ENCODE measurements around the gene TMPRSS9.
"Not testable (repeated sequence)": the region's sequence is repeated elsewhere in the genome, so short reads cannot be mapped to it uniquely, and the experiment has no call there.

The TMPRSS9 gene

DNA sequence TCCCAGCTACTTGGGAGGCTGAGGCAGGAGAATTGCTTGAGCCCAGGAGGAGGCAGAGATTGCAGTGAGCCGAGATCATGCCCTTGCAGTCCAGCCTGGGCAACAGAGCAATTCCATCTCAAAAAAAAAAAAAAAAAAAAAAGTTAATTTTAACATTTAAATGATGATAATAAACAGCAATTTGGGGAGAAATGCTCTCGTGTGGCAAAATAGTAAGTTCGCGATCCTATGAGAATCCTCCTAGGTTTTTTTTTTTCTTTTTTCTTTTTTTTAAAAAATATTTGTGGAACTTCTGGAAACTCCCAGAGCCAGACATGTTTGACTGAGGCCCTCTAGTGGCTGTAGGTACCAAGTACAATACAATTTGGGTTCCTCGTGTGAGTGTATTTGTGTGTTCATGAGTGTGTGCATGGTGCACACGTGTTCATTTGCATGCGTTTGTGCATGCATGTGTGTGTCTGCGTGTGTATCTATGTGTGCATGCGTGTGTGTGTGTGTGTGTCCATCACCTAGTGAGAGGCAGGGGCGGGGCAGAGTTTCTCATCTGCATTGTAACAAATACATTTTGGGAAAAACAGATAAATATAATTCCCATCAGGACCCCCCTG, 31.2 kb downstream of the TMPRSS9 start:
- Histone ChIP-seq H3K79me2 (no peaks in the 10 kb centered on the region), H3K9me3 (ENCODE audit: control insufficient read depth, low read length) (no peaks in the 10 kb centered on the region), H3K36me3 (ENCODE audit: control insufficient read depth, insufficient read depth, low read length) (no peaks in the 10 kb centered on the region), H3K4me2 (ENCODE audit: low read length) (no peak overlapping the region), H3K4me1 (no peaks in the 10 kb centered on the region), H3K27me3 (ENCODE audit: control insufficient read depth, insufficient read depth, low read length) (no peaks in the 10 kb centered on the region), H3K27ac (no peak overlapping the region), H3K9ac (no peak overlapping the region), H3K4me3 (ENCODE audit: low read depth, low read length) (no peak overlapping the region), H2AFZ (no peak overlapping the region)
- TF ChIP-seq, protein P1, sequence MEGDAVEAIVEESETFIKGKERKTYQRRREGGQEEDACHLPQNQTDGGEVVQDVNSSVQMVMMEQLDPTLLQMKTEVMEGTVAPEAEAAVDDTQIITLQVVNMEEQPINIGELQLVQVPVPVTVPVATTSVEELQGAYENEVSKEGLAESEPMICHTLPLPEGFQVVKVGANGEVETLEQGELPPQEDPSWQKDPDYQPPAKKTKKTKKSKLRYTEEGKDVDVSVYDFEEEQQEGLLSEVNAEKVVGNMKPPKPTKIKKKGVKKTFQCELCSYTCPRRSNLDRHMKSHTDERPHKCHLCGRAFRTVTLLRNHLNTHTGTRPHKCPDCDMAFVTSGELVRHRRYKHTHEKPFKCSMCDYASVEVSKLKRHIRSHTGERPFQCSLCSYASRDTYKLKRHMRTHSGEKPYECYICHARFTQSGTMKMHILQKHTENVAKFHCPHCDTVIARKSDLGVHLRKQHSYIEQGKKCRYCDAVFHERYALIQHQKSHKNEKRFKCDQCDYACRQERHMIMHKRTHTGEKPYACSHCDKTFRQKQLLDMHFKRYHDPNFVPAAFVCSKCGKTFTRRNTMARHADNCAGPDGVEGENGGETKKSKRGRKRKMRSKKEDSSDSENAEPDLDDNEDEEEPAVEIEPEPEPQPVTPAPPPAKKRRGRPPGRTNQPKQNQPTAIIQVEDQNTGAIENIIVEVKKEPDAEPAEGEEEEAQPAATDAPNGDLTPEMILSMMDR (IDR thresholded peaks at IDR 0.05) = peak; percentile 80

- H3K4me3 ChIP-seq (ENCODE audit: low read depth, low read length) = no peak overlapping the region
- no peaks in the 10 kb centered on the region for H3K36me3 ChIP-seq (ENCODE audit: control insufficient read depth, insufficient read depth, low read length)
- no peak overlapping the region for H2AFZ ChIP-seq
- TF ChIP-seq, protein P1 (IDR thresholded peaks at IDR 0.05) = no peak
- H3K4me2 ChIP-seq (ENCODE audit: low read length) = no peak overlapping the region
- H3K9me3 ChIP-seq (ENCODE audit: control insufficient read depth, low read length) = no peaks in the 10 kb centered on the region
- H3K9ac ChIP-seq = no peak overlapping the region
- no peaks in the 10 kb centered on the region for H3K4me1 ChIP-seq
- H3K27ac ChIP-seq = no peak overlapping the region
- no peaks in the 10 kb centered on the region for H3K27me3 ChIP-seq (ENCODE audit: control insufficient read depth, insufficient read depth, low read length)
- H3K79me2 ChIP-seq = no peaks in the 10 kb centered on the region
Measured at GRCh38 chr19:2392366-2392765, 32.3 kb downstream of the TMPRSS9 start.

GRCh38 chr19:2392899-2393298, 32.8 kb downstream of the TMPRSS9 start:
- H3K9me3 ChIP-seq (ENCODE audit: control insufficient read depth, low read length); H3K9ac ChIP-seq; H2AFZ ChIP-seq; H3K4me1 ChIP-seq; H3K27me3 ChIP-seq (ENCODE audit: control insufficient read depth, insufficient read depth, low read length); H3K4me2 ChIP-seq (ENCODE audit: low read length); H3K27ac ChIP-seq; H3K36me3 ChIP-seq (ENCODE audit: control insufficient read depth, insufficient read depth, low read length); H3K4me3 ChIP-seq (ENCODE audit: low read depth, low read length); H3K79me2 ChIP-seq: not testable (repeated sequence)

DNA sequence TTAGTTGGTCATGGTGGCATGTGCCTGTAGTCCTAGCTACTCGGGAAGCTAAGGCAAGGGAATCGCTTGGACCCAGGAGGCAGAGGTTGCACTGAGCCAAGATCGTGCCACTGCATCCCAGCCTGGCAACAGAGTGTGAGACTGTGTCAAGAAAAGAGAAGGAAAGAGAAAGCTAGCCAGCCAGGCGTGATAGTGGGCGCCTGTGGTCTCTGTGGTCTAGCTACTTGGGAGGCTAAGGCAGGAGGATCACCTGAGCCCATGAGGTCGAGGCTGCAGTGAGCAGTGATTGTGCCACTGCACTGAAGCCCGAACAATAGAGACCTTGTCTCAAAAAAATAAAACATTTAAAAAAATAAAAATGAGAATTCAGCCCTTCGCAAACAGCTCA, 34.0 kb downstream of the TMPRSS9 start:
- TF ChIP-seq, protein P1 (IDR thresholded peaks at IDR 0.05) = no peak
- Histone ChIP-seq H2AFZ (no peak overlapping the region), H3K79me2 (no peaks in the 10 kb centered on the region), H3K4me2 (ENCODE audit: low read length) (no peak overlapping the region), H3K4me1 (no peaks in the 10 kb centered on the region), H3K36me3 (ENCODE audit: control insufficient read depth, insufficient read depth, low read length) (no peaks in the 10 kb centered on the region), H3K27ac (no peak overlapping the region), H3K9me3 (ENCODE audit: control insufficient read depth, low read length) (no peaks in the 10 kb centered on the region), H3K9ac (no peak overlapping the region), H3K4me3 (ENCODE audit: low read depth, low read length) (no peak overlapping the region), H3K27me3 (ENCODE audit: control insufficient read depth, insufficient read depth, low read length) (no peaks in the 10 kb centered on the region)

DNA sequence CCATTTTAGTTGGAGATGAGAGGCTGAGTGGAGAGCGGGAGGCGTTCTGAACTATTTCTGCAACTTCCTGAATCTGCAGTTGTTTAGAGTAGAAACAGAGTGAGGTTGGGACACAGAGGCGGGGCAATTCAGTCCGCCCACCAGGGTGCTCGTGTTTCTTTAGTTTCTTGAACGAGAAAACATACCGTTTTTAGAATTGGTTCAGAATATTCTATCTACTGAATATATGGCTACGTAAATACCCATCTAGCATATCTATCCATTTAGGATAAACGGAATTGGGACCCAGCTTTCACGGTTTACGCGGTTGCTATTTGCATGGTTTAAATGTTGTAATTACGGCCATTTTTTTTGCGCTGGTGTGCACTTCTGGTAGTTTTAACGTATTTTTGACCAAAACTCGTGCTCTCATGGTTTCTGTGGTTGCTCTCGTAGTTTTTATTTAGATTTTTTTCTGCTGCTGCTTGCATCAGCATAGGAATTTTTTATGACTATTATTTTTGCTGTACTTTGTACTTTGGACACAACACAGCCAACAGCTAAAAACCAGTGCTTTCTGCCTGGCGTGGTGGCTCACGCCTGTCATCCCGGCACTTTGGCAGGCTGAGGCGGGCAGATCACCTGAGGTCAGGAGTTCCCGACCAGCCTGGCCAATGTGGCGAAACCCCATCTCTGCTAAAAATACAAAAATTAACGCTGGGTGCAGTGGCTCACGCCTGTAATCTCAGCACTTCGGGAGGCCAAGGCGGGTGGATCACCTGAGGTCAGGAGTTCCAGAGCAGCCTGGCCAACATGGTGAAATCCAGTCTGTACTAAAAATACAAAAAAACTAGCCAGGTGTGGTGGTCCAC, 34.6 kb downstream of the TMPRSS9 start:
- no peak overlapping the region for H2AFZ ChIP-seq
- H3K27me3 ChIP-seq (ENCODE audit: control insufficient read depth, insufficient read depth, low read length) = no peaks in the 10 kb centered on the region
- no peaks in the 10 kb centered on the region for H3K36me3 ChIP-seq (ENCODE audit: control insufficient read depth, insufficient read depth, low read length)
- no peak overlapping the region for H3K4me2 ChIP-seq (ENCODE audit: low read length)
- no peak overlapping the region for H3K9ac ChIP-seq
- H3K9me3 ChIP-seq (ENCODE audit: control insufficient read depth, low read length) = no peaks in the 10 kb centered on the region
- no peak overlapping the region for H3K27ac ChIP-seq
- TF ChIP-seq, protein P1 (IDR thresholded peaks at IDR 0.05) = no peak
- H3K79me2 ChIP-seq = no peaks in the 10 kb centered on the region
- no peak overlapping the region for H3K4me3 ChIP-seq (ENCODE audit: low read depth, low read length)
- H3K4me1 ChIP-seq = no peaks in the 10 kb centered on the region

- H3K4me3 ChIP-seq (ENCODE audit: low read depth, low read length); H3K27ac ChIP-seq; H3K4me2 ChIP-seq (ENCODE audit: low read length); H3K9ac ChIP-seq; H2AFZ ChIP-seq; H3K79me2 ChIP-seq; H3K27me3 ChIP-seq (ENCODE audit: control insufficient read depth, insufficient read depth, low read length); H3K4me1 ChIP-seq; H3K9me3 ChIP-seq (ENCODE audit: control insufficient read depth, low read length); H3K36me3 ChIP-seq (ENCODE audit: control insufficient read depth, insufficient read depth, low read length): not testable (repeated sequence)
Measured at GRCh38 chr19:2395293-2395829, 35.3 kb downstream of the TMPRSS9 start.

- not testable (repeated sequence) for H3K27me3 ChIP-seq (ENCODE audit: control insufficient read depth, insufficient read depth, low read length); H3K9ac ChIP-seq; H2AFZ ChIP-seq; H3K4me1 ChIP-seq; H3K27ac ChIP-seq; H3K9me3 ChIP-seq (ENCODE audit: control insufficient read depth, low read length); H3K79me2 ChIP-seq; H3K36me3 ChIP-seq (ENCODE audit: control insufficient read depth, insufficient read depth, low read length); H3K4me3 ChIP-seq (ENCODE audit: low read depth, low read length); H3K4me2 ChIP-seq (ENCODE audit: low read length)
Measured at GRCh38 chr19:2397173-2397572, 37.1 kb downstream of the TMPRSS9 start.
